ENCODE results near the gene ARRB1.

DNA sequence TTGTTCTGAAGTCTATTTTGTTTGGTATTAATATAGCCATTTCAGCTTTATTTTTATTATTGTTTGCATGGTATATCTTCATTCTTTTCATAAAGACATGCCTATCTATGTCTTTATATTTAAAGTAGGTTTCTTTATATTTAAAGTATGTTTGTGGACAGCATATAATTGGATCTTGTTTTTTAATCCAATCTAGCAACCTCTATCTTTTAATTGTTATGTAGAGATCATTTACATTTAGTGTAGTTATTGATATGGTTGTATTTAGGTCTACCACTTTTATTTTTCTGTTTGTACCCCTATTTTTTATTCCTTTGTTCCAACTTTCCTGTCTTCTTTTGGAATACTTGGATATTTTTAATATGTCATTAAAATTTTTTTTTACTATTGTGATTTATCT, 97.1 kb downstream of the ARRB1 start:
- TF ChIP-seq, protein P1, sequence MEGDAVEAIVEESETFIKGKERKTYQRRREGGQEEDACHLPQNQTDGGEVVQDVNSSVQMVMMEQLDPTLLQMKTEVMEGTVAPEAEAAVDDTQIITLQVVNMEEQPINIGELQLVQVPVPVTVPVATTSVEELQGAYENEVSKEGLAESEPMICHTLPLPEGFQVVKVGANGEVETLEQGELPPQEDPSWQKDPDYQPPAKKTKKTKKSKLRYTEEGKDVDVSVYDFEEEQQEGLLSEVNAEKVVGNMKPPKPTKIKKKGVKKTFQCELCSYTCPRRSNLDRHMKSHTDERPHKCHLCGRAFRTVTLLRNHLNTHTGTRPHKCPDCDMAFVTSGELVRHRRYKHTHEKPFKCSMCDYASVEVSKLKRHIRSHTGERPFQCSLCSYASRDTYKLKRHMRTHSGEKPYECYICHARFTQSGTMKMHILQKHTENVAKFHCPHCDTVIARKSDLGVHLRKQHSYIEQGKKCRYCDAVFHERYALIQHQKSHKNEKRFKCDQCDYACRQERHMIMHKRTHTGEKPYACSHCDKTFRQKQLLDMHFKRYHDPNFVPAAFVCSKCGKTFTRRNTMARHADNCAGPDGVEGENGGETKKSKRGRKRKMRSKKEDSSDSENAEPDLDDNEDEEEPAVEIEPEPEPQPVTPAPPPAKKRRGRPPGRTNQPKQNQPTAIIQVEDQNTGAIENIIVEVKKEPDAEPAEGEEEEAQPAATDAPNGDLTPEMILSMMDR (IDR thresholded peaks at IDR 0.05) = no peak
- TF ChIP-seq POLR2A (IDR thresholded peaks at IDR 0.05) = no peak
- no peak for TF ChIP-seq POLR2AphosphoS5 (IDR thresholded peaks at IDR 0.05; ENCODE audit: insufficient read depth in 1 of 2, low read depth in 1 of 2)
